SK-N-MC (cell line): ENCODE results near the gene DNTTIP2.

ENCODE experiments used
- EZH2 ChIP-seq: fragments of 200-600 bp; sonication (generic); IDR thresholded peaks from one replicate; pipeline ENCODE4 v1.6.1; 2017; ENCODE audit warnings: antibody characterized with exemption
- FOXP2 ChIP-seq: optimal IDR thresholded peaks from 2 replicates; pipeline ENCODE3; 2011; ENCODE audit warnings: mild to moderate bottlenecking, moderate library complexity; ENCODE audit not compliant: insufficient read depth; ENCODE audit errors: extremely low read length, control extremely low read depth
- POLR2AphosphoS5 ChIP-seq: IDR thresholded peaks from 2 replicates; pipeline ENCODE4 v1.6.1; 2012; ENCODE audit warnings: mild to moderate bottlenecking, low read depth, low read length, borderline replicate concordance

DNA sequence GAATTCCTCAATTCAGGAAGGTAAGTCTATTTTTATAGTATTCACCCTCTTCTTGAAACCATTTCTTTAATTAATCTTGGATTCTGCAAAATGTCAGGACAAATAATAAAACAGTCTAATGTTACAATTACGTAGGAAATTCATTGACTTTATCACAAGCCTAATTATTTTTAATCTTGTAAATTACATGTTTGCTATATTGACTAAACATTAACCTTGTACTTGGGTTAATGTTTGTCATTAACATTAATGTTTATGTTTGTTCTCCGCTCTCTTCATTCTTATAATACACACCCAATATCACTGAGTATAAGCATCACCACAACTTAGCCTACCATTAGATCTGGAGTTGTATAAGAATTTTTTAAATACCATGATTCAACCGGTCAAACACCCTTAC lies 27.5 kb upstream of the DNTTIP2 start:
- TF ChIP-seq EZH2: no peak
- no peak for TF ChIP-seq POLR2AphosphoS5
- no peak for TF ChIP-seq FOXP2
